HL-60 (cell line): ENCODE measurements around the gene MAPRE2.

Source experiments
- DNase-seq, 2 experiments: peaks; one replicate each; pipeline ENCODE4 v3.0.0-alpha.2; 2010 to 2020; ENCODE audit warnings: low read depth in 1 of 2, low spot score in 1 of 2
- H3K27ac ChIP-seq: fragments of 250-450 bp; sonication (Bioruptor Pico); replicated peaks from 2 replicates; pipeline ENCODE4 v1.5.1; 2020; ENCODE audit warnings: mild to moderate bottlenecking, moderate library complexity
- H3K27me3 ChIP-seq: fragments of 250-450 bp; sonication (Bioruptor Pico); 2 replicates; pipeline ENCODE4 v1.5.1; 2021; ENCODE audit warnings: mild to moderate bottlenecking, moderate library complexity; ENCODE audit not compliant: insufficient read depth, poor library complexity, severe bottlenecking
- H3K4me3 ChIP-seq: replicated peaks from 2 replicates; pipeline ENCODE4 v1.5.1; 2011; ENCODE audit warnings: mild to moderate bottlenecking, control low read depth, low read length; ENCODE audit not compliant: insufficient read depth
- CTCF ChIP-seq: IDR thresholded peaks from one replicate; pipeline ENCODE4 v1.5.1; 2011; ENCODE audit warnings: low read length, control low read depth, inconsistent platforms; ENCODE audit not compliant: insufficient read depth
- GABPA ChIP-seq: IDR thresholded peaks from 2 replicates; pipeline ENCODE4 v1.6.1; 2012; ENCODE audit warnings: low read depth
- POLR2AphosphoS5 ChIP-seq: IDR thresholded peaks from 2 replicates; pipeline ENCODE4 v1.6.1; 2012; ENCODE audit warnings: low read depth
- REST ChIP-seq: IDR thresholded peaks from 2 replicates; pipeline ENCODE4 v1.6.1; 2012; ENCODE audit warnings: low read depth; ENCODE audit not compliant: insufficient replicate concordance
- SPI1 ChIP-seq: IDR thresholded peaks from 2 replicates; pipeline ENCODE4 v1.6.1; 2012; ENCODE audit warnings: low read depth, mild to moderate bottlenecking, borderline replicate concordance

The MAPRE2 gene

GRCh38 chr18:35174745-35175144 lies 133.5 kb downstream of the MAPRE2 start:
- DNase-seq, result no peak
- Histone ChIP-seq H3K4me3 (no peak overlapping the region), H3K27ac (peak overlapping the region; percentile 23; the same call in 1 of the 2 replicates), H3K27me3 (no peaks in the 10 kb centered on the region)
- TF ChIP-seq SPI1, result no peak
- no peak for TF ChIP-seq REST
- TF ChIP-seq POLR2AphosphoS5, result no peak
- TF ChIP-seq GABPA, result no peak
- no peak for TF ChIP-seq CTCF

- Histone ChIP-seq H3K27ac (no peak overlapping the region), H3K27me3 (no peaks in the 10 kb centered on the region), H3K4me3 (no peak overlapping the region)
- DNase-seq, result no peak
- TF ChIP-seq GABPA (no peak), SPI1 (no peak), REST (no peak), POLR2AphosphoS5 (no peak), CTCF (no peak)
These were observed 135.7 kb downstream of the MAPRE2 start for GRCh38 chr18:35176925-35177324.

GRCh38 chr18:35178260-35178659 lies 137.0 kb downstream of the MAPRE2 start:
- peak in 1 of 2 experiments; percentile 24 for DNase-seq
- Histone ChIP-seq H3K27me3 (no peaks in the 10 kb centered on the region), H3K4me3 (no peak overlapping the region), H3K27ac (no peak overlapping the region)
- TF ChIP-seq SPI1 (no peak), REST (no peak), GABPA (no peak), POLR2AphosphoS5 (no peak), CTCF (no peak)
